HFFc6 (cell line): ENCODE data around the gene SEC14L2. TPM values are rescaled to one million over a fixed set of nuclear protein-coding genes. Genes with fewer than 3 reads are reported as not detected.
A peak's percentile ranks its signal among the peaks of the same experiment; 100 is the strongest.
"Not testable (repeated sequence)": the region's sequence is repeated elsewhere in the genome, so short reads cannot be mapped to it uniquely, and the experiment has no call there.

Experiments used
- DNase-seq: peaks from one replicate; pipeline ENCODE4 v3.0.0-alpha.2; 2018
- H3K27ac Mint-ChIP-seq: 2 replicates; pipeline ENCODE4 v1.8.0; 2020; ENCODE audit warnings: mild to moderate bottlenecking, mixed read lengths
- H3K27me3 Mint-ChIP-seq: 2 replicates; pipeline ENCODE4 v1.8.0; 2021; ENCODE audit warnings: mild to moderate bottlenecking, moderate library complexity, mixed read lengths; ENCODE audit not compliant: insufficient read depth
- H3K36me3 Mint-ChIP-seq: 2 replicates; pipeline ENCODE4 v1.8.0; 2021; ENCODE audit warnings: low read depth, mixed read lengths
- H3K4me1 Mint-ChIP-seq: 2 replicates; pipeline ENCODE4 v1.8.0; 2020; ENCODE audit warnings: low read depth, mixed read lengths
- H3K4me3 Mint-ChIP-seq: 2 replicates; pipeline ENCODE4 v1.8.0; 2020; ENCODE audit warnings: mild to moderate bottlenecking, moderate library complexity, mixed read lengths
- H3K9me3 Mint-ChIP-seq: 2 replicates; pipeline ENCODE4 v1.8.0; 2020; ENCODE audit warnings: mild to moderate bottlenecking, mixed read lengths
- CTCF ChIP-seq: fragments of 200-600 bp; sonication (generic); IDR thresholded peaks from 2 replicates; pipeline ENCODE4 v1.5.0; 2021; ENCODE audit warnings: antibody characterized with exemption, mild to moderate bottlenecking
- total RNA-seq, 6 experiments: library from RNA; stranded (reverse); fragmentation: NEBNext Ultra II Directional; extraction: Animal tissue kit (Norgen Biotek cat#: 25700); gene quantifications; 2 replicates in 1 of 6; 3 replicates in 5 of 6; pipeline ENCODE4 v1.2.3, GENCODE V29; 2021

Gene SEC14L2
- total RNA-seq, 6 experiments from 2014 or later, result 18.4 to 24.0 (median 22.8) TPM

DNA sequence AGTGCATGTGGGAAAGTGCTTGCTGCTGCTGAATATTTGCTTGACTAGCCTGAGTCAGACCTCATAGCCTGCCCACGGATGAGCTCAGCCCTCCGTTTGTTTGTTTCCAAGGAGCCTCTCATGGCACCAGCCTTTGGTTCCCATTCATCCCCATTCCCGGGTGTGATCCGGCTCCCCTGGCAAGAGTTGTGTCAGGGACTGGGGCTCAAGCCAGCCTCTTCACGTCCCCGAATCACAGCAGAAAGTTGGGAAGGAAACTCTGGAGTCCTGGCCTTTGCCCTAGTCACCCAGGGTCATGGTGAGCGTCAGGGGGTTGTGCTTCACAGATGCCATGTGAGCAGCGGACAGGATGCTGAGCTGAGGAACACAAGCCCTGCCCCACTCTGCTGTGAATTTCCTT, 61.2 kb downstream of the SEC14L2 start:
- DNase-seq, result peak; percentile 8
- Mint-ChIP-seq H3K4me1 (no peaks in the 10 kb centered on the region; the same call in 1 of the 2 replicates), H3K4me3 (no peak overlapping the region), H3K36me3 (no peaks in the 10 kb centered on the region), H3K27ac (no peak overlapping the region), H3K9me3 (no peaks in the 10 kb centered on the region), H3K27me3 (peaks cover 8% of the 10 kb centered on the region)
- no peak for TF ChIP-seq CTCF

DNA sequence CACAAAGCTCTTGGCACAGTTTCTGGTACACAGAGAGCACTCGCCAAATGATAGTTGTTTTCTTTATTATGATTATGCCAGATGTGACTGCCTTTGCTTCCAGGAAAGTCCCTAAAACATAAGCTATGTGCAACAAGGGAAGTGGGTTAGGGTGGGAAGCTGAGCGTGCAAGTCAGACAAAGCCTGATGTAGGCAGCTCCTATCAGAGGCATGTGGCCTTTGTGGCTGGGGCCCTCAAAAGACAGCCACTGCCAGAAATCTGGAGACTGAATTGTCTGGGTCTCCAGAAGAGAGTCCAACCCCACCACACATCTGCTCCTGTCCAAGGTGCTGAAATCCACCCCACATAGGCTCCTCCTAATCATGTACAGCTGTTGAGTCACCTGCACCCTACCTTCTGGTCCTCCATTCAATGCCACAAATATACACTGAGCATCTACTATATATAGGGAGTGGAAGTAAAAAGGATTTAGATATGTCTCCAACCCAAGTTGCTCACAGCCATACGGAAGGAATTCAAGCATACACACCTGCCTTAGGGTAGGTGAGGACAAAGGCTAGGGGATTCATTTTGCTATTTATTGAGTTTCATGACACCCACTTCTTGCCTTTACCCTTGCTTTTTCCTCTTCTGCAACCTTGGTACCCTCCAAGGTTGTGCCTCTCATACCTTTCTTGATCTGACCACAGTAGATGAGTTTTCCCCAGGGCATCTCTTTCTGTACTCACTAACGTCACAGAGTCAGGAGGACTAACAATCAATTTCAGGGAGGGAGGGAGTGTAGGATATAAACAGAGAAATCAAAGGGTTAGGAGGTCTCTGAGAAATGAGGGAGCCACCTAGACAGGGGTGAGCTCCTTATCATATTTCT, 62.6 kb downstream of the SEC14L2 start:
- no peak for DNase-seq
- H3K27me3 Mint-ChIP-seq, result peaks cover 4% of the 10 kb centered on the region
- no peaks in the 10 kb centered on the region for H3K9me3 Mint-ChIP-seq
- H3K4me1 Mint-ChIP-seq, result no peaks in the 10 kb centered on the region; the same call in 1 of the 2 replicates
- no peak for TF ChIP-seq CTCF
- H3K27ac Mint-ChIP-seq, result no peak overlapping the region
- H3K4me3 Mint-ChIP-seq, result no peak overlapping the region
- H3K36me3 Mint-ChIP-seq, result no peaks in the 10 kb centered on the region

DNA sequence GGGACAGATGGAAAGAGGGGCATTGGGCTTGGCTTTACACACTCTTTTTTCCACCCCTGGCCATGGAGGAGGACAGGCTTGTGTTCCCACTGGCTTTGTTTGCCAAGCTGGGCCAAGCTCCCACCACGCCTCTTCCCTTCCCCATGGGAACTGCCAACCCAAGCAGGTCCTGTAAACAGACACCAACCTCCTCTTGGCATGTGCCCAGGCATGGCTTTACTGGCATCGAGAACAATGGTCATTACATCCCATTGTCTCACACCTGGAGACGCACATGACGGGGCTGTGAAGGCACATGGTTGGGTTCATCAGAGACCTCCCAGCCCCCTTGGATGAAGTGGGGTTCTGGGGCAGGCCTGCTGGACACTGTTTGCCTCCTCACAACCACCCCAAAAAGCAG, 63.3 kb downstream of the SEC14L2 start:
- no peaks in the 10 kb centered on the region; the same call in 1 of the 2 replicates for H3K4me1 Mint-ChIP-seq

GRCh38 chr22:30460555-30460954, 63.7 kb downstream of the SEC14L2 start:
- not testable (repeated sequence) for H3K36me3 Mint-ChIP-seq, H3K27ac Mint-ChIP-seq, DNase-seq, H3K4me3 Mint-ChIP-seq, H3K27me3 Mint-ChIP-seq, H3K4me1 Mint-ChIP-seq, H3K9me3 Mint-ChIP-seq

More for the DNA sequence above, 63.3 kb downstream of the SEC14L2 start:
- Mint-ChIP-seq H3K36me3 (no peaks in the 10 kb centered on the region), H3K4me3 (no peak overlapping the region), H3K27ac (no peak overlapping the region), H3K9me3 (no peaks in the 10 kb centered on the region), H3K27me3 (peaks cover 4% of the 10 kb centered on the region)
- no peak for TF ChIP-seq CTCF
- no peak for DNase-seq

GRCh38 chr22:30469165-30469564, 72.3 kb downstream of the SEC14L2 start:
- H3K27ac Mint-ChIP-seq, result no peak overlapping the region
- DNase-seq, result no peak
- H3K9me3 Mint-ChIP-seq, result no peaks in the 10 kb centered on the region
- H3K36me3 Mint-ChIP-seq, result no peaks in the 10 kb centered on the region
- TF ChIP-seq CTCF, result no peak
- no peaks in the 10 kb centered on the region for H3K4me1 Mint-ChIP-seq
- no peak overlapping the region for H3K4me3 Mint-ChIP-seq
- peaks cover 48% of the 10 kb centered on the region for H3K27me3 Mint-ChIP-seq

GRCh38 chr22:30470655-30471054, 73.8 kb downstream of the SEC14L2 start:
- H3K4me3 Mint-ChIP-seq, result no peak overlapping the region

More at GRCh38 chr22:30470655-30471054, 73.8 kb downstream of the SEC14L2 start:
- no peaks in the 10 kb centered on the region for H3K36me3 Mint-ChIP-seq
- no peaks in the 10 kb centered on the region for H3K4me1 Mint-ChIP-seq
- no peak for TF ChIP-seq CTCF
- H3K27me3 Mint-ChIP-seq, result peaks cover 50% of the 10 kb centered on the region
- no peak for DNase-seq
- no peaks in the 10 kb centered on the region for H3K9me3 Mint-ChIP-seq
- H3K27ac Mint-ChIP-seq, result no peak overlapping the region
